HepG2 (cell line): ENCODE data around the gene IL17F. TPM values are rescaled to one million over a fixed set of nuclear protein-coding genes. Genes with fewer than 3 reads are reported as not detected.

Experiments used
- ATAC-seq: fragments of 200-7000 bp; cut with Tn5 transposase; 3 replicates; pipeline ENCODE4 v1.9.1; 2020; ENCODE audit warnings: mild to moderate bottlenecking, moderate library complexity
- BruUV-seq: library from RNA; stranded (reverse); fragments of 400-500 nt; replicated peaks from 2 replicates; lab custom pipeline; 2021; lab: Mats Ljungman, UMichigan
- CTCF ChIA-PET: fragments of 300-600 bp; formaldehyde crosslinking; extraction: SDS; loops from one replicate; lab custom pipeline; 2021; ENCODE audit warnings: low total read pairs, inconsistent platforms, low intra/inter-chr PET ratio; lab: Yijun Ruan, JAX
- POLR2A ChIA-PET: fragments of 350-600 bp; sonication (Branson Sonifier 250); formaldehyde crosslinking; loops from one replicate; lab custom pipeline; 2020; ENCODE audit warnings: antibody characterized with exemption, inconsistent platforms; lab: Yijun Ruan, JAX
- DNase-seq: peaks from one replicate; pipeline ENCODE4 v3.0.0-alpha.2; 2015; ENCODE audit warnings: low spot score
- FAIRE-seq: peaks from 3 replicates; lab custom pipeline; 2011; peaks lifted over from hg19 to GRCh38; lab: Jason Lieb, UNC
- H2AFZ ChIP-seq: one replicate; pipeline ENCODE4 v1.6.1; 2011; ENCODE audit warnings: low read length, inconsistent platforms
- H3K27ac ChIP-seq: fragments of 300-600 bp; 3 replicates; pipeline ENCODE4 v1.8.0; 2011; ENCODE audit warnings: mixed run types, mild to moderate bottlenecking, mixed read lengths, low read length, inconsistent platforms; ENCODE audit not compliant: insufficient read depth; ENCODE audit errors: extremely low read length
- H3K27me3 ChIP-seq, 2 experiments: fragments of 200-600 bp in 1 of 2; 2 replicates in 1 of 2; 3 replicates in 1 of 2; pipeline versions ENCODE4 v1.6.0 to v1.8.0; 2011; ENCODE audit warnings: low read length in 2 of 2, mild to moderate bottlenecking in 2 of 2, moderate library complexity in 2 of 2, inconsistent platforms in 1 of 2; ENCODE audit not compliant: insufficient read depth in 2 of 2, control insufficient read depth in 1 of 2
- H3K36me3 ChIP-seq, 2 experiments: fragments of 200-600 bp in 1 of 2; replicated peaks in 1 of 2; 2 replicates in 1 of 2; 3 replicates in 1 of 2; pipeline versions ENCODE4 v1.5.1 to v1.8.0; 2011; ENCODE audit warnings: low read length in 2 of 2, inconsistent platforms in 1 of 2; ENCODE audit not compliant: insufficient read depth in 2 of 2, control insufficient read depth in 1 of 2
- H3K4me1 ChIP-seq: 2 replicates; pipeline ENCODE4 v1.5.1; 2012; ENCODE audit warnings: low read length, inconsistent platforms; ENCODE audit not compliant: insufficient read depth
- H3K4me2 ChIP-seq: 2 replicates; pipeline ENCODE4 v1.6.0; 2011; ENCODE audit warnings: low read depth, low read length, inconsistent platforms
- H3K4me3 ChIP-seq, 3 experiments: fragments of 200-600 bp in 1 of 3; sonication (generic), shearing (Covaris generic) in 1 of 3; replicated peaks in 1 of 3; 2 replicates each; pipeline ENCODE4 v1.5.1; 2011 to 2016; ENCODE audit warnings: low read length in 3 of 3, inconsistent platforms in 2 of 3, low read depth in 2 of 3, mild to moderate bottlenecking in 2 of 3, control low read depth in 1 of 3, mixed read lengths in 1 of 3; ENCODE audit not compliant: insufficient read depth in 1 of 3
- H3K79me2 ChIP-seq: one replicate; pipeline ENCODE4 v1.6.1; 2011; ENCODE audit warnings: low read length, inconsistent platforms; ENCODE audit not compliant: insufficient read depth
- H3K9ac ChIP-seq: 2 replicates; pipeline ENCODE4 v1.6.0; 2011; ENCODE audit warnings: mild to moderate bottlenecking, low read depth, low read length, inconsistent platforms; ENCODE audit not compliant: insufficient read depth
- H3K9me3 ChIP-seq: 2 replicates; pipeline ENCODE4 v1.5.1; 2012; ENCODE audit warnings: mild to moderate bottlenecking, low read length
- H4K20me1 ChIP-seq: 2 replicates; pipeline ENCODE4 v1.6.0; 2011; ENCODE audit warnings: inconsistent platforms, mild to moderate bottlenecking, low read length, moderate library complexity; ENCODE audit not compliant: insufficient read depth
- CREM ChIP-seq, 2 experiments: sonication (generic) in 1 of 2; formaldehyde crosslinking in 1 of 2; IDR thresholded peaks; 2 replicates each; pipeline versions ENCODE4 v1.4.0 to v1.6.1; 2016 to 2020; ENCODE audit warnings: antibody characterized with exemption in 1 of 2, mild to moderate bottlenecking in 1 of 2, missing genetic modification reagents in 1 of 2
- GLMP ChIP-seq: sonication (generic); formaldehyde crosslinking; IDR thresholded peaks from 2 replicates; pipeline ENCODE4 v1.9.0; 2021; ENCODE audit warnings: missing genetic modification reagents, mild to moderate bottlenecking, borderline replicate concordance
- JUND ChIP-seq: sonication (generic); formaldehyde crosslinking; IDR thresholded peaks from 2 replicates; pipeline ENCODE4 v1.8.0; 2022; ENCODE audit warnings: mild to moderate bottlenecking, missing genetic modification reagents
- MXD4 ChIP-seq: IDR thresholded peaks from 2 replicates; pipeline ENCODE4 v1.6.1; 2016; ENCODE audit warnings: mild to moderate bottlenecking, missing biosample characterization, missing genetic modification reagents
- RELA ChIP-seq: sonication (generic); formaldehyde crosslinking; IDR thresholded peaks from 2 replicates; pipeline ENCODE4 v1.4.0; 2020; ENCODE audit warnings: missing genetic modification reagents
- SETDB1 ChIP-seq: sonication (generic); formaldehyde crosslinking; IDR thresholded peaks from 2 replicates; pipeline ENCODE4 v1.5.1; 2020; ENCODE audit warnings: missing genetic modification reagents, mild to moderate bottlenecking, borderline replicate concordance
- SMAD3 ChIP-seq: sonication (generic); formaldehyde crosslinking; IDR thresholded peaks from 2 replicates; pipeline ENCODE4 v1.4.0; 2020; ENCODE audit warnings: missing genetic modification reagents
- TBL1XR1 ChIP-seq: fragments of 150-350 bp; IDR thresholded peaks from 2 replicates; pipeline ENCODE4 v1.6.1; 2014; ENCODE audit warnings: borderline replicate concordance, low read length; ENCODE audit not compliant: partially characterized antibody
- TCF12 ChIP-seq, 2 experiments: fragments of 450-650 bp in 1 of 2; sonication (generic) in 1 of 2; formaldehyde crosslinking in 1 of 2; IDR thresholded peaks; 2 replicates each; pipeline versions ENCODE4 v1.6.1 to v1.8.0; 2017 to 2022; ENCODE audit warnings: antibody characterized with exemption in 1 of 2, mild to moderate bottlenecking in 1 of 2, missing genetic modification reagents in 1 of 2, moderate library complexity in 1 of 2
- THYN1 ChIP-seq: sonication (generic); formaldehyde crosslinking; IDR thresholded peaks from 2 replicates; pipeline ENCODE4 v1.8.1; 2023; ENCODE audit warnings: low read depth, mild to moderate bottlenecking, moderate library complexity, missing genetic modification reagents, borderline replicate concordance
- TRIM22 ChIP-seq: fragments of 450-650 bp; IDR thresholded peaks from 2 replicates; pipeline ENCODE4 v1.6.1; 2017
- YY1 ChIP-seq: IDR thresholded peaks from 2 replicates; pipeline ENCODE4 v1.6.1; 2011; ENCODE audit warnings: low read length, low read depth, moderate library complexity, mild to moderate bottlenecking; ENCODE audit not compliant: insufficient read depth, insufficient replicate concordance
- ZNF207 ChIP-seq: fragments of 450-650 bp; IDR thresholded peaks from 2 replicates; pipeline ENCODE4 v1.6.1; 2016; ENCODE audit warnings: antibody characterized with exemption, borderline replicate concordance
- ZNF232 ChIP-seq: sonication (generic); formaldehyde crosslinking; IDR thresholded peaks from 2 replicates; pipeline ENCODE4 v1.4.0; 2020; ENCODE audit warnings: missing genetic modification reagents, borderline replicate concordance
- ZNF530 ChIP-seq: sonication (generic); formaldehyde crosslinking; IDR thresholded peaks from 2 replicates; pipeline ENCODE4 v1.5.0; 2020; ENCODE audit warnings: low read depth, mild to moderate bottlenecking, missing genetic modification reagents
- ZNF557 ChIP-seq: sonication (generic); formaldehyde crosslinking; IDR thresholded peaks from 2 replicates; pipeline ENCODE4 v1.4.0; 2020; ENCODE audit warnings: missing genetic modification reagents
- ZNF740 ChIP-seq: sonication (generic); formaldehyde crosslinking; IDR thresholded peaks from 2 replicates; pipeline ENCODE4 v1.4.0; 2020; ENCODE audit warnings: missing genetic modification reagents
- WGBS: methylation state at CpG from one replicate; pipeline ENCODE4 v1.1.6; 2017; ENCODE audit warnings: low lambda C conversion rate; 5-methylcytosine and 5-hydroxymethylcytosine counted together
- in situ Hi-C: cut with HindIII; loops from 2 replicates; pipeline ENCODE4 v1.10.0; 2017; ENCODE audit warnings: low pct_unique_long_range_greater_than_20kb; ENCODE audit not compliant: extremely low pct_ligation_motif_present
- intact Hi-C: fragments of 100-400 bp; cut with micrococcal nuclease; formaldehyde crosslinking; loops from one replicate; pipeline ENCODE4 v1.10.0; 2022; ENCODE audit not compliant: unreplicated experiment
- polyA plus RNA-seq, 8 experiments: library from polyadenylated mRNA; depleted of rRNA in 3 of 8; stranded (reverse) in 7 of 8; unstranded in 1 of 8; fragments of >200 nt; fragmentation: Illumina TruSeq in 4 of 8; extraction: Trizol in 4 of 8; gene quantifications; 2 replicates each; pipeline versions ENCODE4 v1.2.1 to v1.2.3, GENCODE V29; 2011 to 2016; ENCODE audit warnings: low read depth in 4 of 8, missing spikeins in 1 of 8, mixed read lengths in 1 of 8; ENCODE audit not compliant: insufficient read depth in 1 of 8
- total RNA-seq, 5 experiments: library from RNA; depleted of rRNA; stranded (reverse); fragments of >200 nt; fragmentation: Illumina TruSeq; extraction: Trizol; gene quantifications; 2 replicates each; pipeline ENCODE4 v1.2.3, GENCODE V29; 2016; ENCODE audit warnings: low read depth in 1 of 5

Gene IL17F
- total and polyA plus RNA-seq, 2 of the 13 experiments (the other 11 are each of a cell fraction or from before 2014, with no cell fraction given): not detected

GRCh38 chr6:52254731-52255378 is 10.6 kb upstream of the IL17F start:
- ChIA-PET CTCF (no interaction called here), POLR2A (no interaction called here)
- no peak for DNase-seq
- Histone ChIP-seq H2AFZ (no peak overlapping the region), H3K27me3 (peaks cover 0 to 20% of the 10 kb centered on the region in 2 experiments; a peak in 4 of 5 replicates), H3K36me3 (no peaks in the 10 kb centered on the region), H3K9ac (no peak overlapping the region), H3K4me3 (no peak overlapping the region), H3K79me2 (no peaks in the 10 kb centered on the region), H3K27ac (no peak overlapping the region), H3K4me2 (no peak overlapping the region), H3K4me1 (peaks cover 8% of the 10 kb centered on the region), H3K9me3 (no peaks in the 10 kb centered on the region), H4K20me1 (no peaks in the 10 kb centered on the region)
- no peak for FAIRE-seq
- no peak for TF ChIP-seq TRIM22
- TF ChIP-seq TCF12 (IDR thresholded peaks at IDR 0.05): no peak
- TF ChIP-seq TCF12 (CRISPR knock-in tag; IDR thresholded peaks at IDR 0.05): no peak
- TF ChIP-seq ZNF207: no peak
- no peak for TF ChIP-seq SMAD3 (CRISPR knock-in tag)
- no peak for TF ChIP-seq ZNF232 (CRISPR knock-in tag)
- no peak for TF ChIP-seq YY1
- TF ChIP-seq ZNF530: no peak
- no TSS peak for BruUV-seq
- in situ Hi-C loops (no loop called here), intact Hi-C loops (no loop called here)
- ATAC-seq: no peak
- 84% methylated on average over 8 of the region's 8 CpGs for WGBS

GRCh38 chr6:52253494-52253893 is 9.2 kb upstream of the IL17F start:
- H3K9me3 ChIP-seq: no peaks in the 10 kb centered on the region
- no peaks in the 10 kb centered on the region for H3K36me3 ChIP-seq
- BruUV-seq: no TSS peak
- ChIA-PET CTCF (no interaction called here), POLR2A (no interaction called here)
- intact Hi-C loops: no loop called here
- DNase-seq: no peak
- H2AFZ ChIP-seq: no peak overlapping the region
- no peak overlapping the region for H3K4me3 ChIP-seq
- peaks cover 0 to 20% of the 10 kb centered on the region in 2 experiments; a peak in 4 of 5 replicates for H3K27me3 ChIP-seq
- ATAC-seq: no peak
- H3K27ac ChIP-seq: no peak overlapping the region
- no peak overlapping the region for H3K9ac ChIP-seq
- FAIRE-seq: no peak
- in situ Hi-C loops: no loop called here
- no peak overlapping the region for H3K4me2 ChIP-seq
- no peaks in the 10 kb centered on the region for H3K79me2 ChIP-seq
- 24% methylated on average over 9 of the region's 9 CpGs for WGBS
- peaks cover 22% of the 10 kb centered on the region for H3K4me1 ChIP-seq
- H4K20me1 ChIP-seq: no peaks in the 10 kb centered on the region
- TF ChIP-seq SETDB1 (CRISPR knock-in tag) (no peak), THYN1 (CRISPR knock-in tag) (no peak), JUND (no peak), CREM (IDR thresholded peaks at IDR 0.05) (no peak), CREM (CRISPR knock-in tag; IDR thresholded peaks at IDR 0.05) (no peak), RELA (no peak), GLMP (CRISPR knock-in tag) (no peak), ZNF740 (no peak), TBL1XR1 (no peak), MXD4 (CRISPR knock-in tag) (no peak), ZNF557 (CRISPR knock-in tag) (no peak)
